Hepatocyte (in vitro differentiated cells): ENCODE results near the gene GLB1L2. TPM values are rescaled to one million over a fixed set of nuclear protein-coding genes. Genes with fewer than 3 reads are reported as not detected.
"Not testable (repeated sequence)": the region's sequence is repeated elsewhere in the genome, so short reads cannot be mapped to it uniquely, and the experiment has no call there.

ENCODE experiments used
- DNase-seq: peaks from one replicate; pipeline ENCODE4 v3.0.0-alpha.2; 2016; ENCODE audit warnings: low spot score
- H2AFZ ChIP-seq: fragments of 200-600 bp; sonication (generic); 2 replicates; pipeline ENCODE4 v1.6.0; 2016; ENCODE audit warnings: antibody characterized with exemption, mild to moderate bottlenecking
- H3K27ac ChIP-seq: fragments of 200-600 bp; sonication (generic); 2 replicates; pipeline ENCODE4 v1.5.1; 2016; ENCODE audit warnings: mild to moderate bottlenecking
- H3K27me3 ChIP-seq: fragments of 200-600 bp; sonication (generic); 2 replicates; pipeline ENCODE4 v1.6.1; 2016
- H3K36me3 ChIP-seq: fragments of 200-600 bp; sonication (generic); replicated peaks from 2 replicates; pipeline ENCODE4 v1.5.1; 2016; ENCODE audit warnings: low read depth; ENCODE audit not compliant: insufficient read depth
- H3K4me1 ChIP-seq: fragments of 200-600 bp; sonication (generic); 2 replicates; pipeline ENCODE4 v1.5.1; 2016; ENCODE audit warnings: mild to moderate bottlenecking, moderate library complexity; ENCODE audit not compliant: insufficient read depth
- H3K4me2 ChIP-seq: fragments of 200-600 bp; sonication (generic); 2 replicates; pipeline ENCODE4 v1.6.0; 2016
- H3K4me3 ChIP-seq: fragments of 200-600 bp; sonication (generic); 2 replicates; pipeline ENCODE4 v1.5.1; 2016; ENCODE audit warnings: mild to moderate bottlenecking
- H3K79me2 ChIP-seq: fragments of 200-600 bp; sonication (generic); 2 replicates; pipeline ENCODE4 v1.6.0; 2017; ENCODE audit warnings: mild to moderate bottlenecking
- H3K9me2 ChIP-seq: fragments of 200-600 bp; sonication (generic); replicated peaks from 2 replicates; pipeline ENCODE4 v1.6.0; 2017; ENCODE audit warnings: mild to moderate bottlenecking; ENCODE audit not compliant: insufficient read depth
- H3K9me3 ChIP-seq: fragments of 200-600 bp; sonication (generic); 2 replicates; pipeline ENCODE4 v1.5.1; 2016; ENCODE audit warnings: low read depth, mild to moderate bottlenecking
- H4K20me1 ChIP-seq: fragments of 200-600 bp; sonication (generic); 2 replicates; pipeline ENCODE4 v1.6.0; 2016; ENCODE audit warnings: mild to moderate bottlenecking; ENCODE audit not compliant: insufficient read depth, poor library complexity, severe bottlenecking
- EZH2 ChIP-seq: fragments of 200-600 bp; sonication (generic); IDR thresholded peaks from 2 replicates; pipeline ENCODE4 v1.6.1; 2016; ENCODE audit warnings: antibody characterized with exemption, mild to moderate bottlenecking, borderline replicate concordance
- EZH2phosphoT487 ChIP-seq: fragments of 200-600 bp; sonication (generic); IDR thresholded peaks from one replicate; pipeline ENCODE4 v1.6.1; 2018; ENCODE audit warnings: antibody characterized with exemption, mild to moderate bottlenecking, low read depth, moderate library complexity; ENCODE audit not compliant: unreplicated experiment, severe bottlenecking
- WGBS: methylation state at CpG from one replicate; pipeline ENCODE4 v1.1.6; 2016; ENCODE audit warnings: low lambda C conversion rate; ENCODE audit errors: missing lambda C conversion rate; 5-methylcytosine and 5-hydroxymethylcytosine counted together
- polyA plus RNA-seq: library from polyadenylated mRNA; unstranded; fragments of >200 nt; fragmentation: Nextera tagmentation; extraction: Ambion mirVana; gene quantifications from 2 replicates; pipeline ENCODE4 v1.2.1, GENCODE V29; 2016
- total RNA-seq: library from RNA; depleted of rRNA; stranded (reverse); fragments of >200 nt; gene quantifications from 2 replicates; pipeline ENCODE4 v1.2.3, GENCODE V29; 2014
- TF ChIP-seq, protein P1 (sequence below): fragments of 200-600 bp; sonication (generic); IDR thresholded peaks from 2 replicates; pipeline ENCODE4 v1.5.1; 2016; ENCODE audit warnings: antibody characterized with exemption, mild to moderate bottlenecking; ENCODE audit not compliant: poor library complexity

Gene GLB1L2
- total and polyA plus RNA-seq, 2 experiments from 2014 or later: 3.3 to 3.7 TPM

DNA sequence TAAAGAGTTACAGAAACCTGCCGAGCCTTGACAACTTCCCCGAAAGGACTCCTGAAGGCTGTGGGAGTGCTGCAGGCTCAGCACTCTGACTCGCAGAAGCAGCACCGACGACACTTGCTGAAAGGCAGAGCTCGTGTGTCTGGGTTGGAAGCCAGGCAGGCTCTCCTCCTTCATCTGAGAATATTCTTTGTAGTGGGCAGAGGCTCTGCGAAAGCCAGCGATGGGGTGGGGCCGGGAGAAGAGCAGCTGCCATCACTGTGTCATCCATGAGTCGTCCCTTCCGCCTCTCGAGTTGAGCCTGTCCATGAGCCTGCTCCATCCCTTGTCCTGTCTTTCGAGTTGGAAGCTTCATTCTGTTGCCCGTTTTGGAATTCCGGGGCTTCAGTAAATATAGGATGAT lies 11.9 kb downstream of the GLB1L2 start:
- Histone ChIP-seq H3K79me2 (no peaks in the 10 kb centered on the region), H3K9me2 (no peaks in the 10 kb centered on the region), H2AFZ (no peak overlapping the region), H3K4me1 (no peaks in the 10 kb centered on the region), H3K27me3 (no peaks in the 10 kb centered on the region), H3K4me2 (no peak overlapping the region), H3K36me3 (no peaks in the 10 kb centered on the region), H3K9me3 (no peaks in the 10 kb centered on the region), H4K20me1 (no peaks in the 10 kb centered on the region), H3K27ac (no peak overlapping the region), H3K4me3 (no peak overlapping the region)
- TF ChIP-seq EZH2: no peak
- TF ChIP-seq EZH2phosphoT487: no peak
- TF ChIP-seq, protein P1, sequence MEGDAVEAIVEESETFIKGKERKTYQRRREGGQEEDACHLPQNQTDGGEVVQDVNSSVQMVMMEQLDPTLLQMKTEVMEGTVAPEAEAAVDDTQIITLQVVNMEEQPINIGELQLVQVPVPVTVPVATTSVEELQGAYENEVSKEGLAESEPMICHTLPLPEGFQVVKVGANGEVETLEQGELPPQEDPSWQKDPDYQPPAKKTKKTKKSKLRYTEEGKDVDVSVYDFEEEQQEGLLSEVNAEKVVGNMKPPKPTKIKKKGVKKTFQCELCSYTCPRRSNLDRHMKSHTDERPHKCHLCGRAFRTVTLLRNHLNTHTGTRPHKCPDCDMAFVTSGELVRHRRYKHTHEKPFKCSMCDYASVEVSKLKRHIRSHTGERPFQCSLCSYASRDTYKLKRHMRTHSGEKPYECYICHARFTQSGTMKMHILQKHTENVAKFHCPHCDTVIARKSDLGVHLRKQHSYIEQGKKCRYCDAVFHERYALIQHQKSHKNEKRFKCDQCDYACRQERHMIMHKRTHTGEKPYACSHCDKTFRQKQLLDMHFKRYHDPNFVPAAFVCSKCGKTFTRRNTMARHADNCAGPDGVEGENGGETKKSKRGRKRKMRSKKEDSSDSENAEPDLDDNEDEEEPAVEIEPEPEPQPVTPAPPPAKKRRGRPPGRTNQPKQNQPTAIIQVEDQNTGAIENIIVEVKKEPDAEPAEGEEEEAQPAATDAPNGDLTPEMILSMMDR: no peak
- no peak for DNase-seq
- WGBS: 86% methylated on average over 15 of the region's 15 CpGs

- not testable (repeated sequence) for H4K20me1 ChIP-seq, H3K27ac ChIP-seq, DNase-seq, H3K79me2 ChIP-seq, H3K9me2 ChIP-seq, H3K4me1 ChIP-seq, H3K36me3 ChIP-seq, H3K9me3 ChIP-seq, H3K4me2 ChIP-seq, H2AFZ ChIP-seq, H3K27me3 ChIP-seq, H3K4me3 ChIP-seq
- WGBS: 90% methylated on average over 27 of the region's 28 CpGs
These were observed 12.9 kb downstream of the GLB1L2 start for GRCh38 chr11:134344497-134345236.

- no peak overlapping the region for H3K27ac ChIP-seq
- H3K4me1 ChIP-seq: no peaks in the 10 kb centered on the region
- H4K20me1 ChIP-seq: no peaks in the 10 kb centered on the region
- TF ChIP-seq, protein P1: no peak
- TF ChIP-seq EZH2phosphoT487 (no peak), EZH2 (no peak)
- no peaks in the 10 kb centered on the region for H3K79me2 ChIP-seq
- no peak for DNase-seq
- 85% methylated on average over 4 of the region's 4 CpGs for WGBS
- no peaks in the 10 kb centered on the region for H3K36me3 ChIP-seq
- H3K9me2 ChIP-seq: no peaks in the 10 kb centered on the region
- no peaks in the 10 kb centered on the region for H3K27me3 ChIP-seq
- H2AFZ ChIP-seq: no peak overlapping the region
- H3K4me3 ChIP-seq: no peak overlapping the region
- no peak overlapping the region for H3K4me2 ChIP-seq
- H3K9me3 ChIP-seq: no peaks in the 10 kb centered on the region
These were observed 13.4 kb downstream of the GLB1L2 start for GRCh38 chr11:134345237-134345550.

- Histone ChIP-seq H3K9me2 (no peaks in the 10 kb centered on the region), H2AFZ (no peak overlapping the region), H3K9me3 (no peaks in the 10 kb centered on the region), H3K79me2 (no peaks in the 10 kb centered on the region), H3K4me2 (no peak overlapping the region), H3K27ac (no peak overlapping the region), H3K4me3 (no peak overlapping the region), H4K20me1 (no peaks in the 10 kb centered on the region), H3K36me3 (no peaks in the 10 kb centered on the region), H3K27me3 (no peaks in the 10 kb centered on the region), H3K4me1 (no peaks in the 10 kb centered on the region)
- WGBS: 90% methylated on average over 22 of the region's 22 CpGs
- TF ChIP-seq EZH2 (no peak), EZH2phosphoT487 (no peak)
- TF ChIP-seq, protein P1: no peak
- no peak for DNase-seq
These were observed 14.6 kb downstream of the GLB1L2 start for GRCh38 chr11:134346101-134346975.
